ENCODE data around the gene RNF207.

Gene RNF207

GRCh38 chr1:6234502-6235295, 28.8 kb downstream of the RNF207 start:
- ATAC-seq (replicated peaks; ENCODE audit: extremely low read depth, poor library complexity, severe bottlenecking) (no peak), DNase-seq (ENCODE audit: low spot score in 2 of 2) (no peak)
- Mint-ChIP-seq H3K4me1 (peaks cover 20% of the 10 kb centered on the region), H3K4me3 (peak overlapping the region; percentile 85), H3K27me3 (peaks cover 11% of the 10 kb centered on the region), H3K27ac (ENCODE audit: low read depth) (peak overlapping the region; percentile 44), H3K36me3 (ENCODE audit: insufficient read depth) (peaks cover 43% of the 10 kb centered on the region), H3K9me3 (no peaks in the 10 kb centered on the region)

- Mint-ChIP-seq H3K36me3 (ENCODE audit: insufficient read depth) (peaks cover 38% of the 10 kb centered on the region), H3K9me3 (no peaks in the 10 kb centered on the region), H3K27ac (ENCODE audit: low read depth) (peak overlapping the region; percentile 44), H3K27me3 (peaks cover 16% of the 10 kb centered on the region), H3K4me1 (peaks cover 20% of the 10 kb centered on the region), H3K4me3 (peak overlapping the region; percentile 85)
- DNase-seq (ENCODE audit: low spot score in 2 of 2) (no peak), ATAC-seq (replicated peaks; ENCODE audit: extremely low read depth, poor library complexity, severe bottlenecking) (peak; percentile 28)
Observed at GRCh38 chr1:6235296-6235677, 29.4 kb downstream of the RNF207 start.

- peak overlapping the region; percentile 85 for H3K4me3 Mint-ChIP-seq
- ATAC-seq (replicated peaks; ENCODE audit: extremely low read depth, poor library complexity, severe bottlenecking), result no peak
- H3K9me3 Mint-ChIP-seq, result no peaks in the 10 kb centered on the region
- peaks cover 34% of the 10 kb centered on the region for H3K27me3 Mint-ChIP-seq
- peaks cover 23% of the 10 kb centered on the region for H3K36me3 Mint-ChIP-seq (ENCODE audit: insufficient read depth)
- peaks cover 27% of the 10 kb centered on the region for H3K4me1 Mint-ChIP-seq
- no peak for DNase-seq (ENCODE audit: low spot score in 2 of 2)
- no peak overlapping the region for H3K27ac Mint-ChIP-seq (ENCODE audit: low read depth)
Observed at GRCh38 chr1:6237093-6237492, 31.2 kb downstream of the RNF207 start.

- peaks cover 11% of the 10 kb centered on the region for H3K36me3 Mint-ChIP-seq (ENCODE audit: insufficient read depth)
- ATAC-seq (replicated peaks; ENCODE audit: extremely low read depth, poor library complexity, severe bottlenecking), result no peak
Observed at GRCh38 chr1:6239213-6239752, 33.4 kb downstream of the RNF207 start.

GRCh38 chr1:6239950-6240768, 34.2 kb downstream of the RNF207 start:
- ATAC-seq (replicated peaks; ENCODE audit: extremely low read depth, poor library complexity, severe bottlenecking), result no peak

More at GRCh38 chr1:6239213-6239752, 33.4 kb downstream of the RNF207 start:
- H3K9me3 Mint-ChIP-seq, result no peaks in the 10 kb centered on the region
- DNase-seq (ENCODE audit: low spot score in 2 of 2), result no peak
- H3K27me3 Mint-ChIP-seq, result peaks cover 48% of the 10 kb centered on the region
- H3K27ac Mint-ChIP-seq (ENCODE audit: low read depth), result no peak overlapping the region
- H3K4me3 Mint-ChIP-seq, result no peak overlapping the region
- H3K4me1 Mint-ChIP-seq, result peaks cover 16% of the 10 kb centered on the region

GRCh38 chr1:6241107-6241886, 35.4 kb downstream of the RNF207 start:
- Mint-ChIP-seq H3K27me3 (peaks cover 57% of the 10 kb centered on the region), H3K36me3 (ENCODE audit: insufficient read depth) (peaks cover 6% of the 10 kb centered on the region), H3K27ac (ENCODE audit: low read depth) (no peak overlapping the region), H3K4me3 (peak overlapping the region; percentile 19), H3K4me1 (peaks cover 11% of the 10 kb centered on the region), H3K9me3 (no peaks in the 10 kb centered on the region)
- ATAC-seq (replicated peaks; ENCODE audit: extremely low read depth, poor library complexity, severe bottlenecking), result no peak
- no peak for DNase-seq (ENCODE audit: low spot score in 2 of 2)

More at GRCh38 chr1:6239950-6240768, 34.2 kb downstream of the RNF207 start:
- Mint-ChIP-seq H3K4me3 (no peak overlapping the region), H3K4me1 (peaks cover 11% of the 10 kb centered on the region), H3K27ac (ENCODE audit: low read depth) (no peak overlapping the region), H3K9me3 (no peaks in the 10 kb centered on the region), H3K36me3 (ENCODE audit: insufficient read depth) (peaks cover 8% of the 10 kb centered on the region), H3K27me3 (peaks cover 55% of the 10 kb centered on the region)
- no peak for DNase-seq (ENCODE audit: low spot score in 2 of 2)

GRCh38 chr1:6241887-6242740, 36.2 kb downstream of the RNF207 start:
- Mint-ChIP-seq H3K27ac (ENCODE audit: low read depth) (no peak overlapping the region), H3K4me3 (no peak overlapping the region), H3K27me3 (peaks cover 65% of the 10 kb centered on the region), H3K4me1 (peaks cover 19% of the 10 kb centered on the region), H3K36me3 (ENCODE audit: insufficient read depth) (peaks cover 12% of the 10 kb centered on the region), H3K9me3 (no peaks in the 10 kb centered on the region)
- ATAC-seq (replicated peaks; ENCODE audit: extremely low read depth, poor library complexity, severe bottlenecking) (no peak), DNase-seq (ENCODE audit: low spot score in 2 of 2) (no peak)

- no peak for DNase-seq (ENCODE audit: low spot score in 2 of 2)
- H3K27me3 Mint-ChIP-seq, result peaks cover 76% of the 10 kb centered on the region
- H3K27ac Mint-ChIP-seq (ENCODE audit: low read depth), result no peak overlapping the region
- H3K4me3 Mint-ChIP-seq, result no peak overlapping the region
- H3K9me3 Mint-ChIP-seq, result no peaks in the 10 kb centered on the region
- peaks cover 19% of the 10 kb centered on the region for H3K4me1 Mint-ChIP-seq
- peaks cover 12% of the 10 kb centered on the region for H3K36me3 Mint-ChIP-seq (ENCODE audit: insufficient read depth)
- ATAC-seq (replicated peaks; ENCODE audit: extremely low read depth, poor library complexity, severe bottlenecking), result no peak
Observed at GRCh38 chr1:6243053-6243834, 37.3 kb downstream of the RNF207 start.

GRCh38 chr1:6243993-6244392, 38.1 kb downstream of the RNF207 start, which contains the start of gene HES3:
Gene HES3 (plus strand): TSS chr1:6244179. CDS start chr1:6244366, 187 bp downstream.
- peaks cover 78% of the 10 kb centered on the region for H3K27me3 Mint-ChIP-seq
- H3K27ac Mint-ChIP-seq (ENCODE audit: low read depth), result no peak within 1 kb of the TSS

GRCh38 chr1:6244401-6245049, 38.6 kb downstream of the RNF207 start:
- ATAC-seq (replicated peaks; ENCODE audit: extremely low read depth, poor library complexity, severe bottlenecking), result no peak
- peaks cover 72% of the 10 kb centered on the region for H3K27me3 Mint-ChIP-seq
- H3K36me3 Mint-ChIP-seq (ENCODE audit: insufficient read depth), result peaks cover 10% of the 10 kb centered on the region
- H3K27ac Mint-ChIP-seq (ENCODE audit: low read depth), result no peak overlapping the region
- no peak for DNase-seq (ENCODE audit: low spot score in 2 of 2)
- H3K9me3 Mint-ChIP-seq, result no peaks in the 10 kb centered on the region
- peaks cover 19% of the 10 kb centered on the region for H3K4me1 Mint-ChIP-seq
- no peak overlapping the region for H3K4me3 Mint-ChIP-seq

More at GRCh38 chr1:6243993-6244392, 38.1 kb downstream of the RNF207 start, which contains the start of gene HES3:
- Mint-ChIP-seq H3K9me3 (no peaks in the 10 kb centered on the region), H3K4me3 (no peak within 1 kb of the TSS), H3K36me3 (ENCODE audit: insufficient read depth) (peaks cover 12% of the 10 kb centered on the region), H3K4me1 (peaks cover 19% of the 10 kb centered on the region)
- no peak for ATAC-seq (replicated peaks; ENCODE audit: extremely low read depth, poor library complexity, severe bottlenecking)
- no peak for DNase-seq (ENCODE audit: low spot score in 2 of 2)

Data from central memory CD8-positive, alpha-beta T cell (primary cell).